ENCODE data around the gene ALOX15B. TPM values are rescaled to one million over a fixed set of nuclear protein-coding genes. Genes with fewer than 3 reads are reported as not detected.

ALOX15B gene
- total and polyA plus RNA-seq, 2 of the 13 experiments (the other 11 are each of a cell fraction or from before 2014, with no cell fraction given): not detected

DNA sequence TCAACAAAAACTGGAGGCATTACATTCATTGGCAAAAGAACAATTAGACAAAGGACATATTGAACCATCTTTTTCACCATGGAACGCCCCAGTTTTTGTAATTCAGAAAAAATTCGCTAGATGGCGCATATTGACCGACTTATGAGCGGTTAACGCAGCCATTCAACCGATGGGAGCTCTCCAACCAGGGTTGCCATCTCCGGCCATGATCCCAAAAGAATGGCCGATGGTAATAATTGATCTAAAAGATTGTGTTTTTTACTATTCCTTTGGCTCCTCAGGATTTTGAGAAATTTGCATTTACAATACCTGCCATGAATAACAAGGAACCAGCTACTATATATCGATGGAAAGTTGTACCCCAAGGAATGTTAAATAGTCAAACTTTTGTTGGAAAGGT is 21.4 kb downstream of the ALOX15B start (continued):
- TF ChIP-seq, protein P1, sequence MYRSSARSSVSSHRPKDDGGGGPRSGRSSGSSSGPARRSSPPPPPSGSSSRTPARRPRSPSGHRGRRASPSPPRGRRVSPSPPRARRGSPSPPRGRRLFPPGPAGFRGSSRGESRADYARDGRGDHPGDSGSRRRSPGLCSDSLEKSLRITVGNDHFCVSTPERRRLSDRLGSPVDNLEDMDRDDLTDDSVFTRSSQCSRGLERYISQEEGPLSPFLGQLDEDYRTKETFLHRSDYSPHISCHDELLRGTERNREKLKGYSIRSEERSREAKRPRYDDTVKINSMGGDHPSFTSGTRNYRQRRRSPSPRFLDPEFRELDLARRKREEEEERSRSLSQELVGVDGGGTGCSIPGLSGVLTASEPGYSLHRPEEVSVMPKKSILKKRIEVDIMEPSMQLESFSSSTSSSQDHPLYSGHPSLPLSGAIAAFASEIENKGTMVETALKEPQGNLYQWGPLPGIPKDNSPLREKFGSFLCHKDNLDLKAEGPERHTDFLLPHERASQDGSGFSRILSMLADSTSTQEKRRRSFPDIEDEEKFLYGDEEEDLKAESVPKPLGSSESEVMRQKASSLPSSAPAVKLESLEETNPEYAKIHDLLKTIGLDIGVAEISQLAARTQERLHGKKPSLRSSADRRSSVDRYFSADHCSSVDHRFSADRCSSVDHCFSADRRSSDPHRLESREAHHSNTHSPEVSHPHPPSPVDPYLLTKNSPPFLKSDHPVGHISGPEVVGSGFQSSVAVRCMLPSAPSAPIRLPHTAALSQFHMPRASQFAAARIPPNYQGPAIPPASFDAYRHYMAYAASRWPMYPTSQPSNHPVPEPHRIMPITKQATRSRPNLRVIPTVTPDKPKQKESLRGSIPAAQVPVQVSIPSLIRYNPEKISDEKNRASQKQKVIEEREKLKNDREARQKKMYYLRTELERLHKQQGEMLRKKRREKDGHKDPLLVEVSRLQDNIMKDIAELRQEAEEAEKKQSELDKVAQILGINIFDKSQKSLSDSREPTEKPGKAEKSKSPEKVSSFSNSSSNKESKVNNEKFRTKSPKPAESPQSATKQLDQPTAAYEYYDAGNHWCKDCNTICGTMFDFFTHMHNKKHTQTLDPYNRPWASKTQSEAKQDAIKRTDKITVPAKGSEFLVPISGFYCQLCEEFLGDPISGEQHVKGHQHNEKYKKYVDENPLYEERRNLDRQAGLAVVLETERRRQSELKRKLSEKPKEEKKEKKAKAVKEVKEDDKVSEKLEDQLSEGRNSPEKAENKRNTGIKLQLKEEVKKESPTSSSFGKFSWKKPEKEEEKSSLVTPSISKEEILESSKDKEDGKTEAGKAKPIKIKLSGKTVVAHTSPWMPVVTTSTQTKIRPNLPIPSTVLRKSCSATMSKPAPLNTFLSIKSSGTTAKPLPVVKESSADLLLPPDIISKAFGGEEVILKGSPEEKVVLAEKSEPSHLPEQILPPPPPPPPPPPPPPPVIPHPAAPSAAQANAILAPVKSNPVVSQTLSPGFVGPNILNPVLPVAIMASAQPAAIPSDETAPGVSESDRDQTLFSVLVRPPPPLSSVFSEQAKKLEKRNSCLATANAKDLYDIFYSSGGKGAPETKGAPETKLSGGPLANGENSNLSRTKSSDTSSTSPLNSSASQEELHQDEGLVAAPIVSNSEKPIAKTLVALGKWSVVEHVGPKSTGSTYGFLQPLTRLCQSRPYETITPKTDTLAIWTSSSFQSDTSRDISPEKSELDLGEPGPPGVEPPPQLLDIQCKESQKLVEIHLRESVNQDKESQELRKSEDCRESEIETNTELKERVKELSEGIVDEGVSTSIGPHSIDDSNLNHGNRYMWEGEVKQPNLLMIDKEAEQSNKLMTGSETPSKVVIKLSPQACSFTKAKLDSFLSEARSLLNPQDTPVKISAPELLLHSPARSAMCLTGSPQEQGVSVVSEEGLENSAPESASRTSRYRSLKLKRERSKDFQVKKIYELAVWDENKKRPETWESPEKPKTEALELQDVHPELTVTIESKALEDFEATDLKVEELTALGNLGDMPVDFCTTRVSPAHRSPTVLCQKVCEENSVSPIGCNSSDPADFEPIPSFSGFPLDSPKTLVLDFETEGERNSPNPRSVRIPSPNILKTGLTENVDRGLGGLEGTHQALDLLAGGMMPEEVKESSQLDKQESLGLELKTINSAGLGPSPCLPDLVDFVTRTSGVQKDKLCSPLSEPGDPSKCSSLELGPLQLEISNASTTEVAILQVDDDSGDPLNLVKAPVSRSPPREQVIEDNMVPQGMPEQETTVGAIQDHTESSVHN (CRISPR knock-in tag; IDR thresholded peaks at IDR 0.05): no peak
- TF ChIP-seq, protein P2, sequence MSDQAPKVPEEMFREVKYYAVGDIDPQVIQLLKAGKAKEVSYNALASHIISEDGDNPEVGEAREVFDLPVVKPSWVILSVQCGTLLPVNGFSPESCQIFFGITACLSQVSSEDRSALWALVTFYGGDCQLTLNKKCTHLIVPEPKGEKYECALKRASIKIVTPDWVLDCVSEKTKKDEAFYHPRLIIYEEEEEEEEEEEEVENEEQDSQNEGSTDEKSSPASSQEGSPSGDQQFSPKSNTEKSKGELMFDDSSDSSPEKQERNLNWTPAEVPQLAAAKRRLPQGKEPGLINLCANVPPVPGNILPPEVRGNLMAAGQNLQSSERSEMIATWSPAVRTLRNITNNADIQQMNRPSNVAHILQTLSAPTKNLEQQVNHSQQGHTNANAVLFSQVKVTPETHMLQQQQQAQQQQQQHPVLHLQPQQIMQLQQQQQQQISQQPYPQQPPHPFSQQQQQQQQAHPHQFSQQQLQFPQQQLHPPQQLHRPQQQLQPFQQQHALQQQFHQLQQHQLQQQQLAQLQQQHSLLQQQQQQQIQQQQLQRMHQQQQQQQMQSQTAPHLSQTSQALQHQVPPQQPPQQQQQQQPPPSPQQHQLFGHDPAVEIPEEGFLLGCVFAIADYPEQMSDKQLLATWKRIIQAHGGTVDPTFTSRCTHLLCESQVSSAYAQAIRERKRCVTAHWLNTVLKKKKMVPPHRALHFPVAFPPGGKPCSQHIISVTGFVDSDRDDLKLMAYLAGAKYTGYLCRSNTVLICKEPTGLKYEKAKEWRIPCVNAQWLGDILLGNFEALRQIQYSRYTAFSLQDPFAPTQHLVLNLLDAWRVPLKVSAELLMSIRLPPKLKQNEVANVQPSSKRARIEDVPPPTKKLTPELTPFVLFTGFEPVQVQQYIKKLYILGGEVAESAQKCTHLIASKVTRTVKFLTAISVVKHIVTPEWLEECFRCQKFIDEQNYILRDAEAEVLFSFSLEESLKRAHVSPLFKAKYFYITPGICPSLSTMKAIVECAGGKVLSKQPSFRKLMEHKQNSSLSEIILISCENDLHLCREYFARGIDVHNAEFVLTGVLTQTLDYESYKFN (CRISPR knock-in tag; conservative IDR thresholded peaks at IDR 0.05): 0 out of 2 replicates have a peak, but pooled peaks have one; percentile 6
- TF ChIP-seq ZNF121 (CRISPR knock-in tag; IDR thresholded peaks at IDR 0.05) (no peak), RAD21 (CRISPR knock-in tag; IDR thresholded peaks at IDR 0.05) (peak; percentile 67; the same call in 1 of the 2 replicates), SOX6 (IDR thresholded peaks at IDR 0.05) (no peak), SOX6 (CRISPR knock-in tag; IDR thresholded peaks at IDR 0.05) (peak; percentile 44; the same call in 1 of the 2 replicates)
- TF ChIP-seq, protein P3, sequence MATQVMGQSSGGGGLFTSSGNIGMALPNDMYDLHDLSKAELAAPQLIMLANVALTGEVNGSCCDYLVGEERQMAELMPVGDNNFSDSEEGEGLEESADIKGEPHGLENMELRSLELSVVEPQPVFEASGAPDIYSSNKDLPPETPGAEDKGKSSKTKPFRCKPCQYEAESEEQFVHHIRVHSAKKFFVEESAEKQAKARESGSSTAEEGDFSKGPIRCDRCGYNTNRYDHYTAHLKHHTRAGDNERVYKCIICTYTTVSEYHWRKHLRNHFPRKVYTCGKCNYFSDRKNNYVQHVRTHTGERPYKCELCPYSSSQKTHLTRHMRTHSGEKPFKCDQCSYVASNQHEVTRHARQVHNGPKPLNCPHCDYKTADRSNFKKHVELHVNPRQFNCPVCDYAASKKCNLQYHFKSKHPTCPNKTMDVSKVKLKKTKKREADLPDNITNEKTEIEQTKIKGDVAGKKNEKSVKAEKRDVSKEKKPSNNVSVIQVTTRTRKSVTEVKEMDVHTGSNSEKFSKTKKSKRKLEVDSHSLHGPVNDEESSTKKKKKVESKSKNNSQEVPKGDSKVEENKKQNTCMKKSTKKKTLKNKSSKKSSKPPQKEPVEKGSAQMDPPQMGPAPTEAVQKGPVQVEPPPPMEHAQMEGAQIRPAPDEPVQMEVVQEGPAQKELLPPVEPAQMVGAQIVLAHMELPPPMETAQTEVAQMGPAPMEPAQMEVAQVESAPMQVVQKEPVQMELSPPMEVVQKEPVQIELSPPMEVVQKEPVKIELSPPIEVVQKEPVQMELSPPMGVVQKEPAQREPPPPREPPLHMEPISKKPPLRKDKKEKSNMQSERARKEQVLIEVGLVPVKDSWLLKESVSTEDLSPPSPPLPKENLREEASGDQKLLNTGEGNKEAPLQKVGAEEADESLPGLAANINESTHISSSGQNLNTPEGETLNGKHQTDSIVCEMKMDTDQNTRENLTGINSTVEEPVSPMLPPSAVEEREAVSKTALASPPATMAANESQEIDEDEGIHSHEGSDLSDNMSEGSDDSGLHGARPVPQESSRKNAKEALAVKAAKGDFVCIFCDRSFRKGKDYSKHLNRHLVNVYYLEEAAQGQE (IDR thresholded peaks at IDR 0.05; ENCODE audit: borderline replicate concordance in 1 of 2, low read depth in 1 of 2, low read length in 2 of 2): peak in 1 of 2 experiments; percentile 39; a peak in 1 of 4 replicates
- TF ChIP-seq, protein P4, sequence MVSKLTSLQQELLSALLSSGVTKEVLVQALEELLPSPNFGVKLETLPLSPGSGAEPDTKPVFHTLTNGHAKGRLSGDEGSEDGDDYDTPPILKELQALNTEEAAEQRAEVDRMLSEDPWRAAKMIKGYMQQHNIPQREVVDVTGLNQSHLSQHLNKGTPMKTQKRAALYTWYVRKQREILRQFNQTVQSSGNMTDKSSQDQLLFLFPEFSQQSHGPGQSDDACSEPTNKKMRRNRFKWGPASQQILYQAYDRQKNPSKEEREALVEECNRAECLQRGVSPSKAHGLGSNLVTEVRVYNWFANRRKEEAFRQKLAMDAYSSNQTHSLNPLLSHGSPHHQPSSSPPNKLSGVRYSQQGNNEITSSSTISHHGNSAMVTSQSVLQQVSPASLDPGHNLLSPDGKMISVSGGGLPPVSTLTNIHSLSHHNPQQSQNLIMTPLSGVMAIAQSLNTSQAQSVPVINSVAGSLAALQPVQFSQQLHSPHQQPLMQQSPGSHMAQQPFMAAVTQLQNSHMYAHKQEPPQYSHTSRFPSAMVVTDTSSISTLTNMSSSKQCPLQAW (CRISPR knock-in tag; IDR thresholded peaks at IDR 0.05): 0 out of 2 replicates have a peak, but pooled peaks have one; percentile 32
